Endothelial cell (in vitro differentiated cells): ENCODE data around the gene FOXK1. TPM values are rescaled to one million over a fixed set of nuclear protein-coding genes. Genes with fewer than 3 reads are reported as not detected.
A peak's percentile ranks its signal among the peaks of the same experiment; 100 is the strongest.

Experiments
- DNase-seq: peaks from one replicate; pipeline ENCODE4 v3.0.0; 2021; ENCODE audit warnings: low spot score
- H3K27ac Mint-ChIP-seq: one replicate; pipeline ENCODE4 v1.8.0; 2021; ENCODE audit warnings: mixed read lengths, inconsistent platforms; ENCODE audit not compliant: unreplicated experiment
- H3K27me3 Mint-ChIP-seq: one replicate; pipeline ENCODE4 v1.8.0; 2021; ENCODE audit warnings: mild to moderate bottlenecking, moderate library complexity, mixed read lengths, inconsistent platforms; ENCODE audit not compliant: unreplicated experiment
- H3K36me3 Mint-ChIP-seq: one replicate; pipeline ENCODE4 v1.8.0; 2021; ENCODE audit warnings: mild to moderate bottlenecking, low read depth, mixed read lengths, inconsistent platforms; ENCODE audit not compliant: unreplicated experiment
- H3K4me1 Mint-ChIP-seq: one replicate; pipeline ENCODE4 v1.8.0; 2021; ENCODE audit warnings: mild to moderate bottlenecking, mixed read lengths, inconsistent platforms; ENCODE audit not compliant: unreplicated experiment
- H3K4me3 Mint-ChIP-seq: one replicate; pipeline ENCODE4 v1.8.0; 2021; ENCODE audit warnings: mild to moderate bottlenecking, mixed read lengths, inconsistent platforms; ENCODE audit not compliant: unreplicated experiment
- H3K9me3 Mint-ChIP-seq: one replicate; pipeline ENCODE4 v1.8.0; 2021; ENCODE audit warnings: mixed read lengths, inconsistent platforms; ENCODE audit not compliant: unreplicated experiment
- total RNA-seq: library from RNA; stranded (reverse); fragmentation: NEBNext Ultra II Directional; extraction: Animal tissue kit (Norgen Biotek cat#: 25700); gene quantifications from one replicate; pipeline ENCODE4 v1.2.1, GENCODE V29; 2021; ENCODE audit not compliant: unreplicated experiment
- TF ChIP-seq, protein P1 (sequence below): fragments of 200-600 bp; sonication (generic); IDR thresholded peaks from one replicate; pipeline ENCODE4 v1.5.0; 2021; ENCODE audit warnings: antibody characterized with exemption; ENCODE audit not compliant: unreplicated experiment

Gene FOXK1
- total RNA-seq, 1 donor from 2014 or later = 73.8 TPM

- H3K27me3 Mint-ChIP-seq = peaks cover 28% of the 10 kb centered on the region
- DNase-seq = no peak
- H3K9me3 Mint-ChIP-seq = no peaks in the 10 kb centered on the region
- H3K27ac Mint-ChIP-seq = peak overlapping the region; percentile 22
- H3K36me3 Mint-ChIP-seq = peaks cover 24% of the 10 kb centered on the region
- TF ChIP-seq, protein P1, sequence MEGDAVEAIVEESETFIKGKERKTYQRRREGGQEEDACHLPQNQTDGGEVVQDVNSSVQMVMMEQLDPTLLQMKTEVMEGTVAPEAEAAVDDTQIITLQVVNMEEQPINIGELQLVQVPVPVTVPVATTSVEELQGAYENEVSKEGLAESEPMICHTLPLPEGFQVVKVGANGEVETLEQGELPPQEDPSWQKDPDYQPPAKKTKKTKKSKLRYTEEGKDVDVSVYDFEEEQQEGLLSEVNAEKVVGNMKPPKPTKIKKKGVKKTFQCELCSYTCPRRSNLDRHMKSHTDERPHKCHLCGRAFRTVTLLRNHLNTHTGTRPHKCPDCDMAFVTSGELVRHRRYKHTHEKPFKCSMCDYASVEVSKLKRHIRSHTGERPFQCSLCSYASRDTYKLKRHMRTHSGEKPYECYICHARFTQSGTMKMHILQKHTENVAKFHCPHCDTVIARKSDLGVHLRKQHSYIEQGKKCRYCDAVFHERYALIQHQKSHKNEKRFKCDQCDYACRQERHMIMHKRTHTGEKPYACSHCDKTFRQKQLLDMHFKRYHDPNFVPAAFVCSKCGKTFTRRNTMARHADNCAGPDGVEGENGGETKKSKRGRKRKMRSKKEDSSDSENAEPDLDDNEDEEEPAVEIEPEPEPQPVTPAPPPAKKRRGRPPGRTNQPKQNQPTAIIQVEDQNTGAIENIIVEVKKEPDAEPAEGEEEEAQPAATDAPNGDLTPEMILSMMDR = no peak
- peak overlapping the region; percentile 66 for H3K4me3 Mint-ChIP-seq
- H3K4me1 Mint-ChIP-seq = peaks cover 29% of the 10 kb centered on the region
Measured at GRCh38 chr7:4774007-4774406, 91.9 kb downstream of the FOXK1 start.

- TF ChIP-seq, protein P1 = no peak
- peaks cover 24% of the 10 kb centered on the region for H3K36me3 Mint-ChIP-seq
- peak overlapping the region; percentile 99 for H3K4me3 Mint-ChIP-seq
- no peaks in the 10 kb centered on the region for H3K9me3 Mint-ChIP-seq
- no peak for DNase-seq
- peak overlapping the region; percentile 86 for H3K27ac Mint-ChIP-seq
- peaks cover 23% of the 10 kb centered on the region for H3K27me3 Mint-ChIP-seq
- peaks cover 29% of the 10 kb centered on the region for H3K4me1 Mint-ChIP-seq
Measured at GRCh38 chr7:4774658-4775249, 92.7 kb downstream of the FOXK1 start.

- Mint-ChIP-seq H3K4me1 (peaks cover 29% of the 10 kb centered on the region), H3K4me3 (peak within 1 kb of the TSS; percentile 99), H3K36me3 (peaks cover 24% of the 10 kb centered on the region), H3K27ac (peak within 1 kb of the TSS; percentile 99), H3K27me3 (peaks cover 21% of the 10 kb centered on the region), H3K9me3 (no peaks in the 10 kb centered on the region)
- TF ChIP-seq, protein P1 = no peak
- peak; percentile 90 for DNase-seq
Measured at GRCh38 chr7:4775250-4775847, 93.3 kb downstream of the FOXK1 start, which contains the start of gene AP5Z1. Gene AP5Z1 (plus strand): TSS chr7:4775623. CDS start chr7:4775716, 93 bp downstream.

- H3K27ac Mint-ChIP-seq = peak overlapping the region; percentile 99
- H3K4me3 Mint-ChIP-seq = peak overlapping the region; percentile 99
- peaks cover 23% of the 10 kb centered on the region for H3K36me3 Mint-ChIP-seq
- H3K27me3 Mint-ChIP-seq = peaks cover 21% of the 10 kb centered on the region
- H3K9me3 Mint-ChIP-seq = no peaks in the 10 kb centered on the region
- peaks cover 29% of the 10 kb centered on the region for H3K4me1 Mint-ChIP-seq
- TF ChIP-seq, protein P1 = no peak
- peak; percentile 49 for DNase-seq
Measured at GRCh38 chr7:4775848-4776623, 93.9 kb downstream of the FOXK1 start.
